ENCODE data around the gene COL17A1.

The COL17A1 gene

GRCh38 chr10:104038958-104039752 is 46.5 kb downstream of the COL17A1 start:
- Histone ChIP-seq H3K9ac (ENCODE audit: low read length) (no peak overlapping the region), H3K27me3 (ENCODE audit: control insufficient read depth, insufficient read depth, low read length) (no peaks in the 10 kb centered on the region), H3K4me1 (ENCODE audit: control insufficient read depth, insufficient read depth, low read length) (peaks cover 8% of the 10 kb centered on the region; the same call in 1 of the 2 replicates), H3K36me3 (ENCODE audit: control insufficient read depth, insufficient read depth, low read length) (no peaks in the 10 kb centered on the region), H3K27ac (ENCODE audit: low read depth, low read length) (no peak overlapping the region), H3K4me3 (ENCODE audit: low read depth, low read length) (no peak overlapping the region), H3K9me3 (ENCODE audit: control insufficient read depth, insufficient read depth, low read depth, low read length) (no peaks in the 10 kb centered on the region)

- no peak overlapping the region for H3K27ac ChIP-seq (ENCODE audit: low read depth, low read length)
- H3K9ac ChIP-seq (ENCODE audit: low read length): no peak overlapping the region
- no peaks in the 10 kb centered on the region for H3K36me3 ChIP-seq (ENCODE audit: control insufficient read depth, insufficient read depth, low read length)
- no peaks in the 10 kb centered on the region for H3K27me3 ChIP-seq (ENCODE audit: control insufficient read depth, insufficient read depth, low read length)
- no peak overlapping the region for H3K4me3 ChIP-seq (ENCODE audit: low read depth, low read length)
- H3K9me3 ChIP-seq (ENCODE audit: control insufficient read depth, insufficient read depth, low read depth, low read length): no peaks in the 10 kb centered on the region
- H3K4me1 ChIP-seq (ENCODE audit: control insufficient read depth, insufficient read depth, low read length): peaks cover 14% of the 10 kb centered on the region; the same call in 1 of the 2 replicates
Measured at GRCh38 chr10:104038537-104038936, 47.1 kb downstream of the COL17A1 start.

- Histone ChIP-seq H3K27ac (ENCODE audit: low read depth, low read length) (no peak overlapping the region), H3K27me3 (ENCODE audit: control insufficient read depth, insufficient read depth, low read length) (no peaks in the 10 kb centered on the region), H3K9me3 (ENCODE audit: control insufficient read depth, insufficient read depth, low read depth, low read length) (no peaks in the 10 kb centered on the region), H3K36me3 (ENCODE audit: control insufficient read depth, insufficient read depth, low read length) (no peaks in the 10 kb centered on the region), H3K4me1 (ENCODE audit: control insufficient read depth, insufficient read depth, low read length) (peaks cover 25% of the 10 kb centered on the region), H3K4me3 (ENCODE audit: low read depth, low read length) (no peak overlapping the region), H3K9ac (ENCODE audit: low read length) (no peak overlapping the region)
Measured at GRCh38 chr10:104037261-104037951, 48.3 kb downstream of the COL17A1 start.

- H3K9ac ChIP-seq (ENCODE audit: low read length): no peak overlapping the region
- no peaks in the 10 kb centered on the region for H3K9me3 ChIP-seq (ENCODE audit: control insufficient read depth, insufficient read depth, low read depth, low read length)
- H3K4me1 ChIP-seq (ENCODE audit: control insufficient read depth, insufficient read depth, low read length): peaks cover 32% of the 10 kb centered on the region
- H3K27me3 ChIP-seq (ENCODE audit: control insufficient read depth, insufficient read depth, low read length): no peaks in the 10 kb centered on the region
- H3K36me3 ChIP-seq (ENCODE audit: control insufficient read depth, insufficient read depth, low read length): no peaks in the 10 kb centered on the region
- H3K27ac ChIP-seq (ENCODE audit: low read depth, low read length): no peak overlapping the region
- no peak overlapping the region for H3K4me3 ChIP-seq (ENCODE audit: low read depth, low read length)
Measured at GRCh38 chr10:104036518-104037260, 49.0 kb downstream of the COL17A1 start.

- Histone ChIP-seq H3K27ac (ENCODE audit: low read depth, low read length) (no peak overlapping the region), H3K36me3 (ENCODE audit: control insufficient read depth, insufficient read depth, low read length) (no peaks in the 10 kb centered on the region), H3K4me3 (ENCODE audit: low read depth, low read length) (no peak overlapping the region), H3K4me1 (ENCODE audit: control insufficient read depth, insufficient read depth, low read length) (peaks cover 36% of the 10 kb centered on the region), H3K9ac (ENCODE audit: low read length) (no peak overlapping the region), H3K9me3 (ENCODE audit: control insufficient read depth, insufficient read depth, low read depth, low read length) (no peaks in the 10 kb centered on the region), H3K27me3 (ENCODE audit: control insufficient read depth, insufficient read depth, low read length) (no peaks in the 10 kb centered on the region)
Measured at GRCh38 chr10:104036069-104036384, 49.7 kb downstream of the COL17A1 start.

- H3K4me1 ChIP-seq (ENCODE audit: control insufficient read depth, insufficient read depth, low read length): peaks cover 36% of the 10 kb centered on the region
- no peak overlapping the region for H3K27ac ChIP-seq (ENCODE audit: low read depth, low read length)
- no peaks in the 10 kb centered on the region for H3K36me3 ChIP-seq (ENCODE audit: control insufficient read depth, insufficient read depth, low read length)
- H3K9me3 ChIP-seq (ENCODE audit: control insufficient read depth, insufficient read depth, low read depth, low read length): no peaks in the 10 kb centered on the region
- no peak overlapping the region for H3K9ac ChIP-seq (ENCODE audit: low read length)
- H3K4me3 ChIP-seq (ENCODE audit: low read depth, low read length): no peak overlapping the region
- no peaks in the 10 kb centered on the region for H3K27me3 ChIP-seq (ENCODE audit: control insufficient read depth, insufficient read depth, low read length)
Measured at GRCh38 chr10:104035194-104036068, 50.2 kb downstream of the COL17A1 start.

GRCh38 chr10:104034401-104035193 is 51.1 kb downstream of the COL17A1 start:
- Histone ChIP-seq H3K4me3 (ENCODE audit: low read depth, low read length) (no peak overlapping the region), H3K9ac (ENCODE audit: low read length) (no peak overlapping the region), H3K27ac (ENCODE audit: low read depth, low read length) (no peak overlapping the region), H3K36me3 (ENCODE audit: control insufficient read depth, insufficient read depth, low read length) (no peaks in the 10 kb centered on the region), H3K9me3 (ENCODE audit: control insufficient read depth, insufficient read depth, low read depth, low read length) (no peaks in the 10 kb centered on the region), H3K4me1 (ENCODE audit: control insufficient read depth, insufficient read depth, low read length) (peaks cover 36% of the 10 kb centered on the region), H3K27me3 (ENCODE audit: control insufficient read depth, insufficient read depth, low read length) (no peaks in the 10 kb centered on the region)

GRCh38 chr10:104033966-104034365 is 51.7 kb downstream of the COL17A1 start:
- Histone ChIP-seq H3K27me3 (ENCODE audit: control insufficient read depth, insufficient read depth, low read length) (no peaks in the 10 kb centered on the region), H3K9ac (ENCODE audit: low read length) (no peak overlapping the region), H3K9me3 (ENCODE audit: control insufficient read depth, insufficient read depth, low read depth, low read length) (no peaks in the 10 kb centered on the region), H3K4me3 (ENCODE audit: low read depth, low read length) (no peak overlapping the region), H3K27ac (ENCODE audit: low read depth, low read length) (no peak overlapping the region), H3K36me3 (ENCODE audit: control insufficient read depth, insufficient read depth, low read length) (no peaks in the 10 kb centered on the region), H3K4me1 (ENCODE audit: control insufficient read depth, insufficient read depth, low read length) (peaks cover 36% of the 10 kb centered on the region)

- Histone ChIP-seq H3K27ac (ENCODE audit: low read depth, low read length) (no peak overlapping the region), H3K9ac (ENCODE audit: low read length) (no peak overlapping the region), H3K27me3 (ENCODE audit: control insufficient read depth, insufficient read depth, low read length) (no peaks in the 10 kb centered on the region), H3K4me1 (ENCODE audit: control insufficient read depth, insufficient read depth, low read length) (peaks cover 36% of the 10 kb centered on the region), H3K9me3 (ENCODE audit: control insufficient read depth, insufficient read depth, low read depth, low read length) (no peaks in the 10 kb centered on the region), H3K4me3 (ENCODE audit: low read depth, low read length) (no peak overlapping the region), H3K36me3 (ENCODE audit: control insufficient read depth, insufficient read depth, low read length) (no peaks in the 10 kb centered on the region)
Measured at GRCh38 chr10:104033401-104033930, 52.2 kb downstream of the COL17A1 start.
